ENCODE results near the gene SLC22A8.
"Not testable (repeated sequence)": the region's sequence is repeated elsewhere in the genome, so short reads cannot be mapped to it uniquely, and the experiment has no call there.

The SLC22A8 gene

GRCh38 chr11:62988276-62988675 is 27.4 kb downstream of the SLC22A8 start:
- no peak for DNase-seq (ENCODE audit: low read depth, low spot score)

DNA sequence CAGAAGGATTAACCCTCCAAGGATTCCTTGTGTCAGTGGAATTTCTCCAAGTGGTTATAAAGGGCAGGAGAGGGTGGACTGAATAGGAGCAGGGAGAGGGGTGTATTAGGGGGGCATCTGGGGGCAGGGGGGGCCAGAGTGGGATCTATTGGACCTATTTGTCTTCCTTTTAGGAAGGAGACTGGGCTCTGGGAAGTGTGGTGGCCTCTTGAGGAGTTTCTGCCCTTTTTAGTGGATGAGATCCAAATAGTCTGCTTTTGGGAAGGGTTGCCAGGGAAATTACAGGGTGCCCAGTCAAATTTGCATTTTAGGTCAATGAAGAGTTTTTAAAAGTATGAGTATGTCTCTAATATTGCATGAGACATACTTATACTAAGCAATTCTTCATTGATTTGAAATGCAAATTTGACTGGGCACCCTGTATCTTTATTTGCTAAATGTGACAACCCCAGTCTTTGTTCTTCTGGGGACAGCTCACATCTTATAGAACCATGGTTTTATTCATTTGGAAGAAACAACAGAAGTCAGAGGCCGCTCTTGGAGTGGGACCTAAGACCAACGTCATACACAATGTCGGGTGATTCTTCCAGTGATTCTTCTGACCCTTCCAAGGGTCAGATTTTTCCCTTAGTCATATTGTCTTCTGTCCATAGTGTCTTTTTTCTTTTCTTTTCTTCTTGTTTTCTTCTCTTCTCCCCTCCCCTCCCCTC is 30.4 kb downstream of the SLC22A8 start:
- DNase-seq (ENCODE audit: low read depth, low spot score): no peak

GRCh38 chr11:62984451-62984991 is 31.1 kb downstream of the SLC22A8 start, which contains the start of gene SLC22A6:
Gene SLC22A6 (minus strand): TSS chr11:62984967. CDS start chr11:62984690, 277 bp downstream.
- no peak for DNase-seq (ENCODE audit: low read depth, low spot score)

DNA sequence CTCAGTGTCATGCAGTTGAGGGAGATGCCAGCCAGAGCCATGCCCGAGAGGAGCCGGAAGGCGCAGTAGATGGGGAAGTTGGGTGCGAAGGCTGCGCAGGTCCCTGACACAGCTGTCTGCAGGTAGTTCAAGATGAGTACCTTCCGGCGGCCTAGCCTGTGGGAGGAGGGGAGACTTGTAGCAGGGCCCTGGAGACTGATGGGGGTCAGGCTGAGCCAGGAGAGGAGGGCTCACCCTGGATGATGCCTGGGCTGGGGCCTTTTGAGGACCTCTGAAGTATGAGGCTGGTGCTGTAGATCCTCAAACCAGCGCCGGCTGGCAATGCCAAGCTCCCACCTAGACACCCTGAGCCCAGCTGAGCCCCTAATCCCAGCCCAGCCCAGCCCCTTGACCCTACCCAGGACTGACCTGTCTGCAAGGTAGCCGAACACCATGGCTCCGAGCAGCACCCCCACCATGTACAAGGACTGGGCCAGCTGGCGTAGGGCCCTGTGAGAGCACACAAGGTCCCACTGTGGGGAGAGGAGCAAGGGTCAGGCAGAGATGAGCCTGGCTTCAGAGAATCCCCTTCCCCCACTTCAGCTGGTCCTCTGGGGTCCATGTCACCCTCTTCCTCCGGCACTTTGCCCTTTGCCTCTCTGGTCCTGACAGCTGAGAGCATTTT is 32.0 kb downstream of the SLC22A8 start:
- DNase-seq (ENCODE audit: low read depth, low spot score): no peak

GRCh38 chr11:62981743-62982142 is 33.9 kb downstream of the SLC22A8 start:
- no peak for DNase-seq (ENCODE audit: low read depth, low spot score)

- DNase-seq (ENCODE audit: low read depth, low spot score): no peak
Observed at GRCh38 chr11:62980133-62980760, 35.4 kb downstream of the SLC22A8 start.

DNA sequence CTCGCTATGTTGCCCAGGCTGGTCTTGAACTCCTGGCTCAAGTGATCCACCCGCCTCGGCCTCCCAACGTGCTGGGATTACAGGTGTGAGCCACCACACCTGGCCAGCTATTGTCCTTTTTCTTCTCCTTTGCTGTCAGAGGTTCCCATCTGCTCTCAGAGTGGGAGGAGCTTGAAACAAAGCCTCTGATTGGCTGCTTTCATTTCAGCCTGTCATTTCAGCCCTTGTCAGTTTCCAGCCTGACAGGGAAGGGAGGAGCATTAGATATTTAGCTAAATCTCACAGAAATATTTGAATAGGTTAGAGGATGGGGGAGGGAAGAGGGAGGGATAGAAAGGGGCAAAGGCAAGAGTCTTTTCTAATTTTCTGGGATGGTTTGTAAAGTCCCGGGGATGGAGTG is 39.5 kb downstream of the SLC22A8 start:
- no peak for DNase-seq (ENCODE audit: low read depth, low spot score)

GRCh38 chr11:62974848-62975522 is 40.7 kb downstream of the SLC22A8 start:
- no peak for DNase-seq (ENCODE audit: low read depth, low spot score)

DNA sequence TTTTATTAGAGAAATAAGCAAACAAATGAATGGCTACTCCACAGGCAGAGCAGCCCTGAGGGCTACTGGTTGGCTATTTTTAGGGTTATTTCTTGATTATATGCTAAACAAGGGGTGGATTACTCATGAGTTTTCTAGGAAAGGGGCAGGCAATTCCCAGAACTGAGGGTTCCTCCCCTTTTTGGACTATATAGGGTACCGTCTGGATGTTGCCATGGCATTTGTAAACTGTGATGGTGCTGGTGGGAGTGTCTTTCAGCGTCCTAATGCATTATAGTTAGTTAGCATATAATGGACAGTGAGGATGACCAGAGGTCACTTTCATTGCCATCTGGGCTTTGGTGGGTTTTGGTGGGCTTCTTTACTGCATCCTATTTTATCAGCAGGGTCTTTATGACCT is 50.1 kb downstream of the SLC22A8 start:
- DNase-seq (ENCODE audit: low read depth, low spot score): no peak

GRCh38 chr11:62962391-62962790 is 53.2 kb downstream of the SLC22A8 start:
- DNase-seq (ENCODE audit: low read depth, low spot score): no peak

DNA sequence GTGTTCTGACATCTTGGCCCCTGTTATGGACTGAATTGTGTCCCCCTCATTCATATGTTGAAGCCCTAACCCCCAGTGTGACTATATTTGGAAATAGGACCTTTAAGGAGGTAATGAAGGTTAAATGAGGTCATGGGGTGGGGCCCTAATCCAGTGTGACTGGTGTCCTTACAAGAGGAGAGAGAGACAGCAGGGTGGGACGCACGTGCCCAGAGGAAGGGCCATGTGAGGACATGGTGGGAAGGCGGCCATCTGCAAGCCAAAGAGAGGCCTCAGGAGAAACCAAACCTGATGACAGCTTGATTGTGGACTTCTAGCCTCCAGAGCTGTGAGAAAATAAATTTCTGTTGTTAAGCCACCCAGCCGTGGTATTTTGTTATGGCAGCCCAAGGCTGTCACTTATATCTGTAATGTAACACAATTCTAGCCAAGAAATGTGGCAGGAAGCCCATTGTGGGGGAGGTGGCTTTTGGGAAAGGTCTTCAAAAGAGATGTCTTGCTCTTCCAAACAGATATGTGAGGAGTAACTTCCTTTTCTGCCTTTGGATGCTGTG is 54.5 kb downstream of the SLC22A8 start:
- DNase-seq (ENCODE audit: low read depth, low spot score): no peak

GRCh38 chr11:62959422-62959980 is 56.1 kb downstream of the SLC22A8 start:
- DNase-seq (ENCODE audit: low read depth, low spot score): no peak

DNA sequence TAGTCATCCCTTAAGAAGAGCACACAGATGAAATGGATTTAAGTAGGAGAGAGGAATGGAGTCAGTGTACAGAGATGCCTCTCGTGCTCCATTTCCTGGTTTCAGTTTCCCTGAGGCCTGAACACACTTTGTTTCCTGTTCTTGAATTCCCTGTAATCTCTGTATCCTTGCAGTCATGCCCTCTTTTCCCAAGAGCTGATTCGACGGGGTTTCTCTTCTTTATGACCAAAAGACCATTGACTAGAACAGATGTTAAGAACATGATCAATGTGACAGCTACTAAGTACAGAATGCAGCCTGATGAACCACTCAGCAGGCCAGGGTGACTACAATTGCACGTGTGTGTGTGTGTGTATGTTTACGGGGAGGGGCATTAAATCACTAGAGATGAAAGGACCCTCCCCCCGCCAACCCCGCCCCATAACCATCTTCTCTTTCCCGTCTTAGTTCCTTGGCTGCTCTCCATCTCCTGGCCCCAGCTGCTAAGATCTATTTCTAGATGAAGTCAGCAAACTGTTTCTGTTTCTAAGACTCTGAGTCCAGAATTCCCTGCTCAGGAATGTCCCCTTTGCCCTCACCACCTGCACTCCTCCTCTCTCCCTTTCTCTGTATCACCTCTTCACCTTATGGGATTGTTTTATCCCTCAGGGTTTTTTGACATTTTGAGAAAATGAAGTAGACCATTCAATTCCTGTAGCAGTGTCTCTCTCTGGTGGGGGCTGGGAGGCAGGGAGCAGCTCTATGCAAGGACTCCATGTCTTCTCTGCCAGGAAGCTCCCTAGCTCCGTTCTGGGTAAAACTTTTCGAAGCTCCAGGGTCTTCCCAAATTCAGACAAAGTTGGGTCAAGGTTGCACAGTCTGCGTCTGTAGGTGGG is 56.9 kb downstream of the SLC22A8 start:
- DNase-seq (ENCODE audit: low read depth, low spot score): no peak

DNA sequence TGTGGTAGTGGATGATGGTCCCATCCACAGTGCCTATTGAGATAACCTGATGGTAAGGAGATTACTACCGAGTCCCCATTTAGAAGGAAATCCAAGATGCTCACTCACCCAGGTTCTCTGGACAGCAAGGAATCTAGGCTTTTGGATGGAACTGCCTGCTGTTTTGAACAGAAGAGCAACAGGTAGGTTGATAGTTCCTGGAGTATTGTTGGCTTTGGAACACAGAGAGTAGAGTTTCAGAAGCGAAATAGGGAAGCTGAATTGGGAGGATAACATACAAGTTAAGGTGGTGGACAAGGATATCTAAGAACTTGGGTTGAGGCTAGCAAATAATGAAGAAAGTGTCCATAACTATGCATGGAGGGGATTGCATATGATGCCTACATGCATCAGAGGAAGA is 58.5 kb downstream of the SLC22A8 start:
- no peak for DNase-seq (ENCODE audit: low read depth, low spot score)

GRCh38 chr11:62954478-62954877 is 61.2 kb downstream of the SLC22A8 start:
- DNase-seq (ENCODE audit: low read depth, low spot score): no peak

- no peak for DNase-seq (ENCODE audit: low read depth, low spot score)
Observed at GRCh38 chr11:62953811-62954210, 61.8 kb downstream of the SLC22A8 start.

DNA sequence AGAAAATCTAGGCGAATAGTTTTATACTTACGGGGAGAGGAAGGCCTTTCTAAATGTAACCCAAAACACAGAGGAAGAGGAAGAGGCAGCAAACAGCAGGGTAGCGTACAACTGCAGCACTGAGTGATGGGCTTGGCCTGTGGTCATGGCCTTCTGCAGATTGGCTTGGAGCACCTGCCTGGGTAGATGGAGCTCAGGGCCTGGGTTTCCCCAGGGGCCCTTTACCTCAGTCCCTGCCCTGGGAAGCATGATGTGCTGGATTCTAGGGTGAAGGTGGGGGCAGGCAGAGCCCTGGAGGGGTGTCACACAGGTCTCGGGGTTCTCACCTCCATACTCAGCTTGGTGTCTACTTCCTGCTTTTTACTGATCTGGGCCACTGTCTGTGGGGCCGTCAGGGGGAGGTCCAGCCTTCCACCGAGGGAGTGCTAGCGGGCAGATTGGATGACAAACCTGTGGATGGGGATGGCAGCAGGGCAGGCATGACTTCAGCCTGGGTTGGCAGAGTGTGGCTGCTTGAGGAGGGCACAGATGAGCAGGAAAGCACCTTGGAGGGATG is 66.8 kb downstream of the SLC22A8 start:
- DNase-seq (ENCODE audit: low read depth, low spot score): no peak

- DNase-seq (ENCODE audit: low read depth, low spot score): not testable (repeated sequence)
Observed at GRCh38 chr11:62945538-62945937, 70.1 kb downstream of the SLC22A8 start.
